ENCODE results near the gene BCAS3. TPM values are rescaled to one million over a fixed set of nuclear protein-coding genes. Genes with fewer than 3 reads are reported as not detected.
A peak's percentile ranks its signal among the peaks of the same experiment; 100 is the strongest.
"Not testable (repeated sequence)": the region's sequence is repeated elsewhere in the genome, so short reads cannot be mapped to it uniquely, and the experiment has no call there.

BCAS3 gene
- total RNA-seq, 6 experiments from 2014 or later: 9.2 to 22.1 (median 14.2) TPM

GRCh38 chr17:60798576-60798975 lies 120.9 kb downstream of the BCAS3 start:
- WGBS (ENCODE audit: insufficient coverage, low coverage, low lambda C conversion rate, missing lambda C conversion rate): 65% methylated on average over 8 of the region's 8 CpGs
- intact Hi-C loops (cut with DNase I): no loop called here
- ATAC-seq (no peak), DNase-seq (no peak)
- TF ChIP-seq, protein P1, sequence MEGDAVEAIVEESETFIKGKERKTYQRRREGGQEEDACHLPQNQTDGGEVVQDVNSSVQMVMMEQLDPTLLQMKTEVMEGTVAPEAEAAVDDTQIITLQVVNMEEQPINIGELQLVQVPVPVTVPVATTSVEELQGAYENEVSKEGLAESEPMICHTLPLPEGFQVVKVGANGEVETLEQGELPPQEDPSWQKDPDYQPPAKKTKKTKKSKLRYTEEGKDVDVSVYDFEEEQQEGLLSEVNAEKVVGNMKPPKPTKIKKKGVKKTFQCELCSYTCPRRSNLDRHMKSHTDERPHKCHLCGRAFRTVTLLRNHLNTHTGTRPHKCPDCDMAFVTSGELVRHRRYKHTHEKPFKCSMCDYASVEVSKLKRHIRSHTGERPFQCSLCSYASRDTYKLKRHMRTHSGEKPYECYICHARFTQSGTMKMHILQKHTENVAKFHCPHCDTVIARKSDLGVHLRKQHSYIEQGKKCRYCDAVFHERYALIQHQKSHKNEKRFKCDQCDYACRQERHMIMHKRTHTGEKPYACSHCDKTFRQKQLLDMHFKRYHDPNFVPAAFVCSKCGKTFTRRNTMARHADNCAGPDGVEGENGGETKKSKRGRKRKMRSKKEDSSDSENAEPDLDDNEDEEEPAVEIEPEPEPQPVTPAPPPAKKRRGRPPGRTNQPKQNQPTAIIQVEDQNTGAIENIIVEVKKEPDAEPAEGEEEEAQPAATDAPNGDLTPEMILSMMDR (IDR thresholded peaks at IDR 0.05): no peak
- TF ChIP-seq POLR2A (IDR thresholded peaks at IDR 0.05): no peak
- Histone ChIP-seq H3K4me1 (peaks cover 0 to 4% (median 0%) of the 10 kb centered on the region in 4 donors), H3K36me3 (no peaks in the 10 kb centered on the region), H3K9me3 (no peaks in the 10 kb centered on the region), H3K27me3 (no peaks in the 10 kb centered on the region), H3K27ac (no peak overlapping the region), H3K4me3 (no peak overlapping the region)

- WGBS (ENCODE audit: insufficient coverage, low coverage, low lambda C conversion rate, missing lambda C conversion rate): 92% methylated on average over 6 of the region's 6 CpGs
- no peak for TF ChIP-seq POLR2A (IDR thresholded peaks at IDR 0.05)
- TF ChIP-seq, protein P1 (IDR thresholded peaks at IDR 0.05): no peak
These were observed 124.7 kb downstream of the BCAS3 start for GRCh38 chr17:60802377-60802776.

GRCh38 chr17:60803059-60803458 lies 125.4 kb downstream of the BCAS3 start:
- intact Hi-C loops (cut with DNase I): no loop called here
- Histone ChIP-seq H3K27ac (no peak overlapping the region), H3K4me1 (peaks cover 0 to 4% (median 0%) of the 10 kb centered on the region in 4 donors), H3K36me3 (no peaks in the 10 kb centered on the region), H3K27me3 (no peaks in the 10 kb centered on the region), H3K4me3 (no peak overlapping the region), H3K9me3 (no peaks in the 10 kb centered on the region)
- 56% methylated on average over 6 of the region's 6 CpGs for WGBS (ENCODE audit: insufficient coverage, low coverage, low lambda C conversion rate, missing lambda C conversion rate)
- ATAC-seq (peak in 3 of 4 donors; percentile 66 to 80 (median 75)), DNase-seq (no peak)
- TF ChIP-seq, protein P1 (IDR thresholded peaks at IDR 0.05): no peak
- TF ChIP-seq POLR2A (IDR thresholded peaks at IDR 0.05): no peak

More at GRCh38 chr17:60802377-60802776, 124.7 kb downstream of the BCAS3 start:
- DNase-seq (no peak), ATAC-seq (no peak)
- H3K27me3 ChIP-seq: no peaks in the 10 kb centered on the region
- intact Hi-C loops (cut with DNase I): no loop called here
- H3K36me3 ChIP-seq: no peaks in the 10 kb centered on the region
- peaks cover 0 to 4% (median 0%) of the 10 kb centered on the region in 4 donors for H3K4me1 ChIP-seq
- H3K27ac ChIP-seq: no peak overlapping the region
- H3K9me3 ChIP-seq: no peaks in the 10 kb centered on the region
- H3K4me3 ChIP-seq: no peak overlapping the region

DNA sequence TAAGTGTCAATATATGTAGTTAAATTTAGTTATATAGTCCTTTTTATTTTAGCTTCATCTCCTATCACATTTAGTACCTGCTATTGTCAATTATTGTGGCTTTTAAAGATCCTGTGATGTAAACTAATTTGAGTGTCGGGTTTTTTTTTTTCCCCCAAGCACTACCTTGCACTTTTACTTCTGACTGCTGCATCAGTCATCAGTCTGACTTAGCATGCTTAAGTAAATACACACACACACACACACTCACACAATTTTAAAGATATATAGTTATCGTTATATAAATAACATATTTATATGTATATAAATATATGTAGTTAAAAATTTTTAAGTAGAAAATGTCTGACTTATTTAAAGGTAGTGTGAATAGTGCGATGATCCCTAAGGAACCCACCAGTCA lies 127.2 kb downstream of the BCAS3 start:
- intact Hi-C loops (cut with DNase I): no loop called here
- no peaks in the 10 kb centered on the region for H3K27me3 ChIP-seq
- TF ChIP-seq, protein P1 (IDR thresholded peaks at IDR 0.05): no peak
- no peak for TF ChIP-seq POLR2A (IDR thresholded peaks at IDR 0.05)
- H3K36me3 ChIP-seq: no peaks in the 10 kb centered on the region
- H3K4me1 ChIP-seq: peaks cover 0 to 4% (median 0%) of the 10 kb centered on the region in 4 donors
- H3K9me3 ChIP-seq: no peaks in the 10 kb centered on the region
- WGBS (ENCODE audit: insufficient coverage, low coverage, low lambda C conversion rate, missing lambda C conversion rate): 88% methylated on average over 3 of the region's 3 CpGs
- H3K4me3 ChIP-seq: no peak overlapping the region
- DNase-seq: no peak
- no peak overlapping the region for H3K27ac ChIP-seq
- no peak for ATAC-seq

- DNase-seq: no peak
- Histone ChIP-seq H3K9me3 (no peaks in the 10 kb centered on the region), H3K4me3 (no peak overlapping the region), H3K27ac (no peak overlapping the region), H3K4me1 (no peaks in the 10 kb centered on the region), H3K27me3 (no peaks in the 10 kb centered on the region), H3K36me3 (no peaks in the 10 kb centered on the region)
- ATAC-seq: no peak
- no peak for TF ChIP-seq POLR2A (IDR thresholded peaks at IDR 0.05)
- TF ChIP-seq, protein P1 (IDR thresholded peaks at IDR 0.05): no peak
- intact Hi-C loops (cut with DNase I): no loop called here
- no CpG with 5 or more reads among the region's 1 CpG for WGBS (ENCODE audit: insufficient coverage, low coverage, low lambda C conversion rate, missing lambda C conversion rate)
These were observed 131.8 kb downstream of the BCAS3 start for GRCh38 chr17:60809421-60809820.

- H3K9me3 ChIP-seq; H3K36me3 ChIP-seq; H3K27ac ChIP-seq; H3K4me1 ChIP-seq; intact Hi-C loops (cut with DNase I); H3K27me3 ChIP-seq; DNase-seq; H3K4me3 ChIP-seq; ATAC-seq: not testable (repeated sequence)
- WGBS (ENCODE audit: insufficient coverage, low coverage, low lambda C conversion rate, missing lambda C conversion rate): 83% methylated on average over 2 of the region's 2 CpGs
These were observed 137.3 kb downstream of the BCAS3 start for GRCh38 chr17:60814941-60815340.
